ENCODE data around the gene CCL27.
A peak's percentile ranks its signal among the peaks of the same experiment; 100 is the strongest.
"Not testable (repeated sequence)": the region's sequence is repeated elsewhere in the genome, so short reads cannot be mapped to it uniquely, and the experiment has no call there.

The CCL27 gene

GRCh38 chr9:34639322-34639721 is 23.1 kb downstream of the CCL27 start:
- H3K27me3 ChIP-seq (ENCODE audit: control insufficient read depth in 1 of 2, insufficient read depth in 2 of 2, low read length in 2 of 2); H3K4me3 ChIP-seq (ENCODE audit: low read depth in 1 of 2, low read length in 2 of 2); H3K9ac ChIP-seq (ENCODE audit: low read depth in 1 of 2, low read length in 2 of 2); H3K27ac ChIP-seq (ENCODE audit: low read depth, low read length); H3K9me3 ChIP-seq (ENCODE audit: control insufficient read depth in 1 of 2, low read length in 2 of 2): not testable (repeated sequence)
- Histone ChIP-seq H3K4me1 (ENCODE audit: control insufficient read depth in 1 of 2, insufficient read depth in 2 of 2, low read length in 2 of 2) (peaks cover 18 to 31% of the 10 kb centered on the region in 2 donors), H3K36me3 (ENCODE audit: control insufficient read depth in 1 of 2, insufficient read depth in 2 of 2, low read length in 2 of 2) (peaks cover 4 to 15% of the 10 kb centered on the region in 2 donors)

DNA sequence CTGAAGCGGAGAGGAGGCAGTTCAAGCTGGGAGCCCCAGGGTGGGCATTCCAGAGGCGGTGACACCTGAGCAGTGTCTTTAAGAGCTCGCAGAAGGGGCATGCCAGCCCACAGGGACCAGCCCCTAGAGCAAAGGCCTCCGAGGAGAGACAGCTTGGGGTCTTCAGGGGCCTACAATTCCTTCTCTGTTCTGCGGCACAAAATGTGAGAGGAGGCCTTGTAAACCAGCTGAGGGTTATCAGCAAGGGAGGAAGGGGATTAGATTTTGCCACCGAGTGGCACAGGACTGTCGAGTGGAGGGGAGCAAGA is 24.4 kb downstream of the CCL27 start:
- H3K27me3 ChIP-seq (ENCODE audit: control insufficient read depth in 1 of 2, insufficient read depth in 2 of 2, low read length in 2 of 2) = no peaks in the 10 kb centered on the region
- H3K27ac ChIP-seq (ENCODE audit: low read depth, low read length) = peak overlapping the region; percentile 72
- peaks cover 4 to 15% of the 10 kb centered on the region in 2 donors for H3K36me3 ChIP-seq (ENCODE audit: control insufficient read depth in 1 of 2, insufficient read depth in 2 of 2, low read length in 2 of 2)
- H3K9ac ChIP-seq (ENCODE audit: low read depth in 1 of 2, low read length in 2 of 2) = peak overlapping the region; percentile 89 to 94
- H3K4me3 ChIP-seq (ENCODE audit: low read depth in 1 of 2, low read length in 2 of 2) = peak overlapping the region; percentile 76 to 90
- no peaks in the 10 kb centered on the region for H3K9me3 ChIP-seq (ENCODE audit: control insufficient read depth in 1 of 2, low read length in 2 of 2)
- peaks cover 21 to 31% of the 10 kb centered on the region in 2 donors for H3K4me1 ChIP-seq (ENCODE audit: control insufficient read depth in 1 of 2, insufficient read depth in 2 of 2, low read length in 2 of 2)

- H3K27me3 ChIP-seq (ENCODE audit: control insufficient read depth in 1 of 2, insufficient read depth in 2 of 2, low read length in 2 of 2) = no peaks in the 10 kb centered on the region
- no peaks in the 10 kb centered on the region for H3K9me3 ChIP-seq (ENCODE audit: control insufficient read depth in 1 of 2, low read length in 2 of 2)
- peaks cover 4 to 15% of the 10 kb centered on the region in 2 donors for H3K36me3 ChIP-seq (ENCODE audit: control insufficient read depth in 1 of 2, insufficient read depth in 2 of 2, low read length in 2 of 2)
- peak within 1 kb of the TSS; percentile 76 to 90 for H3K4me3 ChIP-seq (ENCODE audit: low read depth in 1 of 2, low read length in 2 of 2)
- peak within 1 kb of the TSS; percentile 72 for H3K27ac ChIP-seq (ENCODE audit: low read depth, low read length)
- H3K9ac ChIP-seq (ENCODE audit: low read depth in 1 of 2, low read length in 2 of 2) = peak within 1 kb of the TSS; percentile 89 to 94
- H3K4me1 ChIP-seq (ENCODE audit: control insufficient read depth in 1 of 2, insufficient read depth in 2 of 2, low read length in 2 of 2) = peaks cover 21 to 31% of the 10 kb centered on the region in 2 donors
Observed at GRCh38 chr9:34637356-34638137, 24.9 kb downstream of the CCL27 start, which contains the start of gene SIGMAR1. Gene SIGMAR1 (minus strand): TSS chr9:34637787. CDS start chr9:34637697, 90 bp downstream.

- H3K9me3 ChIP-seq (ENCODE audit: control insufficient read depth in 1 of 2, low read length in 2 of 2) = no peaks in the 10 kb centered on the region
- H3K4me3 ChIP-seq (ENCODE audit: low read depth in 1 of 2, low read length in 2 of 2) = peak overlapping the region; percentile 76 to 90
- peak overlapping the region; percentile 89 to 94 for H3K9ac ChIP-seq (ENCODE audit: low read depth in 1 of 2, low read length in 2 of 2)
- no peaks in the 10 kb centered on the region for H3K27me3 ChIP-seq (ENCODE audit: control insufficient read depth in 1 of 2, insufficient read depth in 2 of 2, low read length in 2 of 2)
- H3K4me1 ChIP-seq (ENCODE audit: control insufficient read depth in 1 of 2, insufficient read depth in 2 of 2, low read length in 2 of 2) = peaks cover 21 to 31% of the 10 kb centered on the region in 2 donors
- peaks cover 4 to 15% of the 10 kb centered on the region in 2 donors for H3K36me3 ChIP-seq (ENCODE audit: control insufficient read depth in 1 of 2, insufficient read depth in 2 of 2, low read length in 2 of 2)
- peak overlapping the region; percentile 72 for H3K27ac ChIP-seq (ENCODE audit: low read depth, low read length)
Observed at GRCh38 chr9:34636791-34637355, 25.6 kb downstream of the CCL27 start.

GRCh38 chr9:34635556-34635955 is 26.9 kb downstream of the CCL27 start:
- Histone ChIP-seq H3K4me3 (ENCODE audit: low read depth in 1 of 2, low read length in 2 of 2) (no peak overlapping the region), H3K27me3 (ENCODE audit: control insufficient read depth in 1 of 2, insufficient read depth in 2 of 2, low read length in 2 of 2) (peaks cover 0 to 3% of the 10 kb centered on the region in 2 donors), H3K36me3 (ENCODE audit: control insufficient read depth in 1 of 2, insufficient read depth in 2 of 2, low read length in 2 of 2) (peaks cover 4 to 15% of the 10 kb centered on the region in 2 donors), H3K9me3 (ENCODE audit: control insufficient read depth in 1 of 2, low read length in 2 of 2) (no peaks in the 10 kb centered on the region), H3K4me1 (ENCODE audit: control insufficient read depth in 1 of 2, insufficient read depth in 2 of 2, low read length in 2 of 2) (peaks cover 26 to 32% of the 10 kb centered on the region in 2 donors), H3K27ac (ENCODE audit: low read depth, low read length) (no peak overlapping the region), H3K9ac (ENCODE audit: low read depth in 1 of 2, low read length in 2 of 2) (peak overlapping the region in 1 of 2 donors; percentile 10)

DNA sequence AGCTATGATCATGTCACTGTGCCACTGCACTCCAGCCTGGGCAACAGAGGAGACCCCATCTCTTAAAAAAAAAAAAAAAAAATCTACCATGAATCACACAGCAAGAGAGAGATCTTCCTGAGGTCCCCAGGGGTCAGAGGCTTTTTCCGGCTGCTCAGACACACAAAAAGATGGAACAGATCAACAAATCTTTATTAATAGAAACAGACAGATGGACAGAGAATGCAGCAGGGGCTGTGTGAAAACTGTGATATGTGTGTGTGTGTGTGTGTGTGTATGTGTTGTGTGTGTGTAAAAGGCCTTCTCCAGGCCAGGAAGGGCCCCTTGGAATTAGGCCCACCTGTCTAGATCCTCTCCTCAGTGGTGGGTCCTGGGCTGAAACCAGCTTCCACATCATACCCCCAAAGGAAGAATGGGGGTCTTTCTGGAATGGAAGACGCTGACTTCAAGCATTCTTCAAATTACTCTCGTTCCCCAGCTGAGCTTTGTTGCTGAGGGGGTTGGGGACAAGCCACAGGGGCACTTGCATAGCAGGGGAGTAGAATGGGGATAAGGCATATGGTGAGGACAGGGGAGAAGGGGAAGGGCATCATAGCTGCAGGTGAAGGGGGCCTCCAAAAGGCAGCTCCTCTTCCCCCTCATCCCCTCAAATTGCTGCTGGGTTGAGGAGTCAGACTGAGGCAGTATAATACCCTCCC is 27.8 kb downstream of the CCL27 start:
- H3K27ac ChIP-seq (ENCODE audit: low read depth, low read length) = no peak overlapping the region
- no peak overlapping the region for H3K9ac ChIP-seq (ENCODE audit: low read depth in 1 of 2, low read length in 2 of 2)
- H3K36me3 ChIP-seq (ENCODE audit: control insufficient read depth in 1 of 2, insufficient read depth in 2 of 2, low read length in 2 of 2) = peaks cover 4 to 15% of the 10 kb centered on the region in 2 donors
- no peaks in the 10 kb centered on the region for H3K9me3 ChIP-seq (ENCODE audit: control insufficient read depth in 1 of 2, low read length in 2 of 2)
- H3K27me3 ChIP-seq (ENCODE audit: control insufficient read depth in 1 of 2, insufficient read depth in 2 of 2, low read length in 2 of 2) = peaks cover 0 to 3% of the 10 kb centered on the region in 2 donors
- no peak overlapping the region for H3K4me3 ChIP-seq (ENCODE audit: low read depth in 1 of 2, low read length in 2 of 2)
- H3K4me1 ChIP-seq (ENCODE audit: control insufficient read depth in 1 of 2, insufficient read depth in 2 of 2, low read length in 2 of 2) = peaks cover 32 to 39% of the 10 kb centered on the region in 2 donors

DNA sequence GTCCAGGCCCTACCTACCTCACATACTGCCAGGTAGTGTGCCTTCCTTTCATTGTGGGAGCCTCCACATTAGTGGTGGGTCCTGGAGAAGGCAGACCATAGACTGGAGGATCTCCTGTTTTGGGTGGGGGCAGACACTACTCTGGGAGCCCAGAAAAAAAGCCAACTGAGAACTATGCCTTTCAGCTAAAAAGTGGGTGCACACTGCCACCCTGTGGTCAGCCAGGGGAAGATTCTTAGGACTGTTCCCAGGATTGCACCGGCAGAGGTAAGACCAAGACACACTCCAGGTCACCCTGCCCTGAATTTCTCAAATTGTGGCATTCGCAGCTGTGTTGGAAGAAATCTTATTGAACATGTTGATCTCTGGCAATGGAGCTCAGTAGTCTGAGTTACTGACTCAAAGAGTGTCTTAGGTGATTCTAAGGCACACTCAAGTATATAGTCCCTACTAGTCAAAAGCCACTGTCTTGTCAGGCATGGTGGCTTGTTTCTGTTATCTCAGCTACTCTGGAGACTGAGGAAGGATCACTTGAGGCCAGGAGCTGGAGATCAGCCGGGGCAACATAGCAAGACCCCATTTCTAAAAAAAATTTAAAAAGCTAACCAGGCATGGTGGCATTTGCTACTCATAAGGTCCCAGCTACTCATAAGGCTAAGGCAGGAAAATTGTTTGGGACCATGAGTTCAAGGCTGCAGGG is 28.5 kb downstream of the CCL27 start:
- Histone ChIP-seq H3K36me3 (ENCODE audit: control insufficient read depth in 1 of 2, insufficient read depth in 2 of 2, low read length in 2 of 2) (peaks cover 4 to 15% of the 10 kb centered on the region in 2 donors), H3K4me1 (ENCODE audit: control insufficient read depth in 1 of 2, insufficient read depth in 2 of 2, low read length in 2 of 2) (peaks cover 32 to 44% of the 10 kb centered on the region in 2 donors), H3K9ac (ENCODE audit: low read depth in 1 of 2, low read length in 2 of 2) (no peak overlapping the region), H3K27ac (ENCODE audit: low read depth, low read length) (no peak overlapping the region), H3K9me3 (ENCODE audit: control insufficient read depth in 1 of 2, low read length in 2 of 2) (no peaks in the 10 kb centered on the region), H3K27me3 (ENCODE audit: control insufficient read depth in 1 of 2, insufficient read depth in 2 of 2, low read length in 2 of 2) (peaks cover 5 to 9% of the 10 kb centered on the region in 2 donors), H3K4me3 (ENCODE audit: low read depth in 1 of 2, low read length in 2 of 2) (no peak overlapping the region)

DNA sequence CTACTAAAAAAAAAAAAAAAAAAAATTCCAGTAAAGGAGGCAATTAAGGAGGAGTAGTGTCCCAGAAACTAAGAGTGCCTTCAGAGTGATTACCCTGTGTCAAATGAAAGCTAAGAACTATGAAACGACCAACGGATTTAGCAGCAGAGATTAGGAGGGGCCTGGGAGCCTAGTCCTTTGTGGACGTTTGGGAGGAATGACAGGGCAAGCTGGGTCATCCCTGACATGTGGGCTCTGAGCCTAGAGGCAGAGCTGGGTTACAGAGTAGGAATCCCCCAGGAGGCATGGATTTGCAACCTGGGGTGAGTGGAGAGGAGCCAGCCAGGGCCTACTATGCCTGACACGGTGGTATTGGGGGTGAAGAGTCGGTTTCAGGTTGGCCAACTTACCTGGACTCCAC is 29.3 kb downstream of the CCL27 start:
- H3K36me3 ChIP-seq (ENCODE audit: control insufficient read depth in 1 of 2, insufficient read depth in 2 of 2, low read length in 2 of 2) = peaks cover 4 to 15% of the 10 kb centered on the region in 2 donors
- H3K27me3 ChIP-seq (ENCODE audit: control insufficient read depth in 1 of 2, insufficient read depth in 2 of 2, low read length in 2 of 2) = peaks cover 10 to 15% of the 10 kb centered on the region in 2 donors
- no peaks in the 10 kb centered on the region for H3K9me3 ChIP-seq (ENCODE audit: control insufficient read depth in 1 of 2, low read length in 2 of 2)
- no peak overlapping the region for H3K9ac ChIP-seq (ENCODE audit: low read depth in 1 of 2, low read length in 2 of 2)
- no peak overlapping the region for H3K27ac ChIP-seq (ENCODE audit: low read depth, low read length)
- H3K4me3 ChIP-seq (ENCODE audit: low read depth in 1 of 2, low read length in 2 of 2) = no peak overlapping the region
- H3K4me1 ChIP-seq (ENCODE audit: control insufficient read depth in 1 of 2, insufficient read depth in 2 of 2, low read length in 2 of 2) = peaks cover 30 to 41% of the 10 kb centered on the region in 2 donors

- Histone ChIP-seq H3K9me3 (ENCODE audit: control insufficient read depth in 1 of 2, low read length in 2 of 2) (no peaks in the 10 kb centered on the region), H3K4me3 (ENCODE audit: low read depth in 1 of 2, low read length in 2 of 2) (peak overlapping the region in 1 of 2 donors; percentile 23), H3K4me1 (ENCODE audit: control insufficient read depth in 1 of 2, insufficient read depth in 2 of 2, low read length in 2 of 2) (peaks cover 19 to 21% of the 10 kb centered on the region in 2 donors), H3K9ac (ENCODE audit: low read depth in 1 of 2, low read length in 2 of 2) (no peak overlapping the region), H3K36me3 (ENCODE audit: control insufficient read depth in 1 of 2, insufficient read depth in 2 of 2, low read length in 2 of 2) (peaks cover 4 to 11% of the 10 kb centered on the region in 2 donors), H3K27ac (ENCODE audit: low read depth, low read length) (no peak overlapping the region), H3K27me3 (ENCODE audit: control insufficient read depth in 1 of 2, insufficient read depth in 2 of 2, low read length in 2 of 2) (peaks cover 36 to 39% of the 10 kb centered on the region in 2 donors)
Observed at GRCh38 chr9:34630402-34631154, 31.9 kb downstream of the CCL27 start.

Data from duodenal mucosa (tissue), 2 donors.